GM12864 (cell line): ENCODE data around the gene OSBPL5.

Experiments used
- DNase-seq: peaks from one replicate; pipeline ENCODE4 v3.0.0-alpha.2; 2011; ENCODE audit warnings: low read depth
- H3K4me3 ChIP-seq: 2 replicates; pipeline ENCODE4 v1.5.1; 2011; ENCODE audit warnings: mild to moderate bottlenecking, low read depth, low read length, control low read depth
- TF ChIP-seq, protein P1 (sequence below): IDR thresholded peaks from 2 replicates; pipeline ENCODE4 v1.5.1; 2011; ENCODE audit warnings: low read depth, mild to moderate bottlenecking, moderate library complexity, low read length, control low read depth, inconsistent platforms; ENCODE audit errors: missing control alignments

The OSBPL5 gene, protein sequence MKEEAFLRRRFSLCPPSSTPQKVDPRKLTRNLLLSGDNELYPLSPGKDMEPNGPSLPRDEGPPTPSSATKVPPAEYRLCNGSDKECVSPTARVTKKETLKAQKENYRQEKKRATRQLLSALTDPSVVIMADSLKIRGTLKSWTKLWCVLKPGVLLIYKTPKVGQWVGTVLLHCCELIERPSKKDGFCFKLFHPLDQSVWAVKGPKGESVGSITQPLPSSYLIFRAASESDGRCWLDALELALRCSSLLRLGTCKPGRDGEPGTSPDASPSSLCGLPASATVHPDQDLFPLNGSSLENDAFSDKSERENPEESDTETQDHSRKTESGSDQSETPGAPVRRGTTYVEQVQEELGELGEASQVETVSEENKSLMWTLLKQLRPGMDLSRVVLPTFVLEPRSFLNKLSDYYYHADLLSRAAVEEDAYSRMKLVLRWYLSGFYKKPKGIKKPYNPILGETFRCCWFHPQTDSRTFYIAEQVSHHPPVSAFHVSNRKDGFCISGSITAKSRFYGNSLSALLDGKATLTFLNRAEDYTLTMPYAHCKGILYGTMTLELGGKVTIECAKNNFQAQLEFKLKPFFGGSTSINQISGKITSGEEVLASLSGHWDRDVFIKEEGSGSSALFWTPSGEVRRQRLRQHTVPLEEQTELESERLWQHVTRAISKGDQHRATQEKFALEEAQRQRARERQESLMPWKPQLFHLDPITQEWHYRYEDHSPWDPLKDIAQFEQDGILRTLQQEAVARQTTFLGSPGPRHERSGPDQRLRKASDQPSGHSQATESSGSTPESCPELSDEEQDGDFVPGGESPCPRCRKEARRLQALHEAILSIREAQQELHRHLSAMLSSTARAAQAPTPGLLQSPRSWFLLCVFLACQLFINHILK

DNA sequence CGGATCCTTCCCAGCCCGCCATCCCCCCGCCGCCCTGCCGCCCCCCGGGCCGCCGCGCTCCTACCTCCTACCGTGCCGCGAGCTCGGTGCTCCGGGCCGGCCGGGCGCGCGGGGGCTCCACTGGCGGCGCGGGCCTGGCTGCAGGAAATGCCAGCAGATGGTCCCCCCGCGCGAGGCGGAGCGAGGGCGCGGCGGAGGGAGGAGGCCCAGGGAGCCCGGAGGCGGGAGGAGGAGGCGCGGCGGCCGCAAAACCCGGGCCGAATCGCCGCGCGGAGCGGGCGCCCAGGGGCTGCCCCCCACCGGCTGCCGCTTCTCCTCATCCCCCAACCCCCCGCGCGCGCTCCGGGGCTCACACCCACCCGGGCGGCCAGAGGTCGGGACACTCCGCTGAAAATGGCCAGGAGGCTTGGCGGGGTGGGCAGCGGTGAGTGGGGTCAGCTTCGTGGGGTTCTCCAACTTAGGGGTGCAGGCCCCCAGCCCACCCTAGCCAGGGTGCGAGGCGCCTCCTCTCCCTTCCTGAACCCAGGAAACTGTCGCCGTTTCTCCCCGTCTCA lies at the start of gene OSBPL5:
Gene OSBPL5 (minus strand): TSS at position 159 of the 554 bp plus-strand sequence. CDS start 36,162 bp downstream, outside the sequence.
- no peak for DNase-seq
- no peak within 1 kb of the TSS for H3K4me3 ChIP-seq
- TF ChIP-seq, protein P1, sequence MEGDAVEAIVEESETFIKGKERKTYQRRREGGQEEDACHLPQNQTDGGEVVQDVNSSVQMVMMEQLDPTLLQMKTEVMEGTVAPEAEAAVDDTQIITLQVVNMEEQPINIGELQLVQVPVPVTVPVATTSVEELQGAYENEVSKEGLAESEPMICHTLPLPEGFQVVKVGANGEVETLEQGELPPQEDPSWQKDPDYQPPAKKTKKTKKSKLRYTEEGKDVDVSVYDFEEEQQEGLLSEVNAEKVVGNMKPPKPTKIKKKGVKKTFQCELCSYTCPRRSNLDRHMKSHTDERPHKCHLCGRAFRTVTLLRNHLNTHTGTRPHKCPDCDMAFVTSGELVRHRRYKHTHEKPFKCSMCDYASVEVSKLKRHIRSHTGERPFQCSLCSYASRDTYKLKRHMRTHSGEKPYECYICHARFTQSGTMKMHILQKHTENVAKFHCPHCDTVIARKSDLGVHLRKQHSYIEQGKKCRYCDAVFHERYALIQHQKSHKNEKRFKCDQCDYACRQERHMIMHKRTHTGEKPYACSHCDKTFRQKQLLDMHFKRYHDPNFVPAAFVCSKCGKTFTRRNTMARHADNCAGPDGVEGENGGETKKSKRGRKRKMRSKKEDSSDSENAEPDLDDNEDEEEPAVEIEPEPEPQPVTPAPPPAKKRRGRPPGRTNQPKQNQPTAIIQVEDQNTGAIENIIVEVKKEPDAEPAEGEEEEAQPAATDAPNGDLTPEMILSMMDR, result no peak

DNA sequence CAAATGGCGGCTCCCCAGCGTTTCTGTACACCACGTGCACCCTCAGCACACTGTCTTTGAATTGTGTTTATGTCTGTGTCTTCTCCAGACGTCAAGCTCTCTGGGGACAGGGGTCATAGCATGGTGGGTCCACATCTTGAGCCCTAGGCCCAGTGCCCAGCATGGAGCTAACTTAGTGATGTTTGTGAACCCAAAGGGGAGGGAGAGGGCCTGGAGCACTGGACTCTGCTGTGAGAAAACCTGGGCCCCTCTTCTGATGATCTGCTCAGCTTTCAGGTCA lies 49.2 kb upstream of the OSBPL5 start:
- no peak overlapping the region for H3K4me3 ChIP-seq
- TF ChIP-seq, protein P1, result no peak
- no peak for DNase-seq

DNA sequence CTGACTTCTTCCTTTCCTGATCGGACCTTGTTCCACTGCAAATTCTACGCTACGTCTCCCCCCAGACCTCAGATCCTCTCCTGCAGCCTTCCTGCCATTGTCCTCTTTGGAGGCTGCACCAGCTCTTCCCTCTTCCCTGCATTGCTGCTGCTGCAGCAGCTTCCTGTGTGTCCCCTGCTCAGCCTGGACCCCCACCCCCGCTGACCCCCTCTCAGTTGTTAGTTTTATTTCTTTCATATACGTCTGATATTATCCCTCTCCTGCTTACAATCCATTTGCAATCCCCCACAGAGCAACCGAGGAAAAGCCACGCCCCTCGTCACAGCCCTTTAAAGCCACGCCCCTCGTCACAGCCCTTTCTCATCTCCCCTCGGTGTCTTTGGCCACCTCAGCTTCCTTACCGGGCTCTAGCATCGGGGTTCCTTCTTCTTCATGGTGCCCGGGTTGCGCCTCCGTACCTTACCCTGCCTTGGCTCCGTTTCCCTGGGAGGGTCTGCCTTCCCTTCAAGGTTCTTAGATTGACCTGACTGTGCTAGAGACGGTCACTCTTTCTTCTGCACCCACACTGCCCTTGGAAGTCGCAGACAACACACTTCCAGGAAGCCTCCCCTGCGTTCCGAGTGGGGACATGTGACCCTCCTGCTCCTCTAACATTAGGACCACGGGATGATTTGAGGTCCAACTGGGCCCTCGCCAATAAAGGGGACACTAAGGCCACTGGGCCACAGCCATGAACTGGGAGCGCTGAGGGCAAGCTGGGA lies 48.7 kb upstream of the OSBPL5 start:
- H3K4me3 ChIP-seq, result no peak overlapping the region
- TF ChIP-seq, protein P1, result no peak
- DNase-seq, result no peak

DNA sequence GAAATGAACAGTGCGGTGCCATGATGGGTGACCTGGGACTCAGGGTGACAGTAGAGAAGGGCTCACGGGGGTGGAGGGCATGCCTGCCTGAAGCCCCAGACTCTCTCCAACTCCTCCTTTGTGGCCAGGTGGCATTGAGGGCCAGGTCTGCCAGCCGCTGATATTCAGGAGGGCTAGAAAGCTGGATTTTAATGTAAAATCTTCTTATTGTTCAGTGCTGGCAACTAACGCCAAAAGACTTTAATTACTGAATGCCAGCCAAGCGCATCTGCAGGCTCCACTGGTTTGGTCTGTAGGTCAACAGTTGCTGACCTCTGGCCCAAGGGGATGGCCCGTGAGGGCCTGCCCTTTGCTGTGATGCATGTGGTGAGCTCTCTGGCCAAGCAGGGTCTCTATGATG lies 43.2 kb upstream of the OSBPL5 start:
- H3K4me3 ChIP-seq, result no peak overlapping the region
- no peak for DNase-seq
- TF ChIP-seq, protein P1, result no peak

DNA sequence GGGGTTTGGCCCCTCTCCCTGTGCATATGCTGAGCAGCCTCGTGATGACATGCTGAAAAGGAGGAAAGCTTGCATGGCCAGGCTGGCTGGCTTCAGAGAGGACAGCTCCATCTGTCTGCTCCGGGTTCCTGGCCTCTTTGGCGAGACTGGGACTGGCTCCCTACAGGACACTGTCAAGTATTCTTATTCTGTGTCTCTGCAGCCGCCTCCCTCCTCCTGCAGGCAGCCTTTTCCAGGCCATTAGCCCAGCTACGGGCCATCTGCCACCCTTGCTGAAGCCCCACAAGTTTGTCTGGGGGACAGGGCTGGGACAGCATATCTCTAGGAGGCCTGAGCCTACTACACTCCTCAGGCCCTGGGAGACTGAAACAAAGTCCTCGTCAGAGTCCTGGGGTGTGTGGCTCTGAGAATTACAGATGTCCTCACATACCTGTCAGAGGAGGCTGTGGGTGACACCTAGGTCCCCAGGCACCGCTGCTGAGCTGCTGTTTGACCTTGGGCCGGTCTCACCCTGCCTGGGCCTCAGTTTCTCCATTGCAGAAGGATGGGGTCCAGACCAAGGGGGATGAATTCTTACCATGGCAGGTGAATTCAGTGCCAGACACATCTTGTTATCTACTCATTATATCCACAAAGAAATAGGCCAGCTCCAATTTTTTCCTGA lies 42.5 kb upstream of the OSBPL5 start:
- no peak for DNase-seq
- H3K4me3 ChIP-seq, result no peak overlapping the region
- TF ChIP-seq, protein P1, result no peak

DNA sequence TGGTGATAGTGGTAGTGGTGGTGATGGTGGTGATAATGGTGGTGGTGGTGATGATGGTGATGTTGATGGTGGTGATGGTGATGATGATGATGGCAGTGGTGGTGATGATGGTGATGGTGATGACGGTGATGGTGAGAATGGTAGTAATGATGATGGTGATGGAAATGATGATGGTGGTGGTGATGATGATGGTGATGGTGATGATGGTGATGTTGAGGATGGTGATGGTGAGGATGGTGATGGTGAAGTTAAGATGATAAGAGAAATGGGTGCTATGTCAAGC lies 41.8 kb upstream of the OSBPL5 start:
- no peak for DNase-seq
- TF ChIP-seq, protein P1, result no peak
- no peak overlapping the region for H3K4me3 ChIP-seq
